Neural progenitor cell (in vitro differentiated cells): ENCODE measurements around the gene COX7A1.

Experiments
- EZH2 ChIP-seq: fragments of 200-600 bp; sonication (generic); IDR thresholded peaks from 2 replicates; pipeline ENCODE4 v1.6.1; 2017; ENCODE audit warnings: antibody characterized with exemption, mild to moderate bottlenecking, moderate library complexity
- EZH2phosphoT487 ChIP-seq: fragments of 200-600 bp; sonication (generic); IDR thresholded peaks from 2 replicates; pipeline ENCODE4 v1.6.1; 2017; ENCODE audit warnings: antibody characterized with exemption
- TF ChIP-seq, protein P1 (sequence below): fragments of 200-600 bp; sonication (generic); IDR thresholded peaks from 2 replicates; pipeline ENCODE4 v1.5.1; 2017; ENCODE audit warnings: antibody characterized with exemption, mild to moderate bottlenecking

DNA sequence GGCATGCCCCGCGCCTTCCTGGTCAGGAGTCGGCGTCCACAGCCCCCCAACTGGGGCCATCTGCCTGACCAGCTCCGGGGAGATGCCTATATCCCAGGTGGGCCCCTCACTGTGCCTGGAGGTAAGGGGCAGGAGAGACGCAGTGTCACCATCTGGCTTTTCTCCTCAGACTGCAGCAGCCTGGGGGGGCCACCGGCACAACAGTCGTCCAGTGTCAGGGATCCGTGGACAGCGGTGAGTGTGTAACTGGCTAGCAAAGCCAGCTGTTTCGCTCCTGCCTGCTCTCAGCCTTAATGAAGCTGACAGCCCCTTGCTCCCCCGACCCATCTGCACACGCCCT, 41.1 kb downstream of the COX7A1 start:
- TF ChIP-seq, protein P1, sequence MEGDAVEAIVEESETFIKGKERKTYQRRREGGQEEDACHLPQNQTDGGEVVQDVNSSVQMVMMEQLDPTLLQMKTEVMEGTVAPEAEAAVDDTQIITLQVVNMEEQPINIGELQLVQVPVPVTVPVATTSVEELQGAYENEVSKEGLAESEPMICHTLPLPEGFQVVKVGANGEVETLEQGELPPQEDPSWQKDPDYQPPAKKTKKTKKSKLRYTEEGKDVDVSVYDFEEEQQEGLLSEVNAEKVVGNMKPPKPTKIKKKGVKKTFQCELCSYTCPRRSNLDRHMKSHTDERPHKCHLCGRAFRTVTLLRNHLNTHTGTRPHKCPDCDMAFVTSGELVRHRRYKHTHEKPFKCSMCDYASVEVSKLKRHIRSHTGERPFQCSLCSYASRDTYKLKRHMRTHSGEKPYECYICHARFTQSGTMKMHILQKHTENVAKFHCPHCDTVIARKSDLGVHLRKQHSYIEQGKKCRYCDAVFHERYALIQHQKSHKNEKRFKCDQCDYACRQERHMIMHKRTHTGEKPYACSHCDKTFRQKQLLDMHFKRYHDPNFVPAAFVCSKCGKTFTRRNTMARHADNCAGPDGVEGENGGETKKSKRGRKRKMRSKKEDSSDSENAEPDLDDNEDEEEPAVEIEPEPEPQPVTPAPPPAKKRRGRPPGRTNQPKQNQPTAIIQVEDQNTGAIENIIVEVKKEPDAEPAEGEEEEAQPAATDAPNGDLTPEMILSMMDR = no peak
- TF ChIP-seq EZH2 (no peak), EZH2phosphoT487 (no peak)
